Medulla oblongata (tissue), 1 donor: ENCODE results near the gene SGPL1.
"Not testable (repeated sequence)": the region's sequence is repeated elsewhere in the genome, so short reads cannot be mapped to it uniquely, and the experiment has no call there.

ENCODE experiments used
- DNase-seq: peaks from one replicate; pipeline ENCODE4 v3.0.0-alpha.2; 2015; ENCODE audit errors: extremely low spot score

Gene SGPL1

DNA sequence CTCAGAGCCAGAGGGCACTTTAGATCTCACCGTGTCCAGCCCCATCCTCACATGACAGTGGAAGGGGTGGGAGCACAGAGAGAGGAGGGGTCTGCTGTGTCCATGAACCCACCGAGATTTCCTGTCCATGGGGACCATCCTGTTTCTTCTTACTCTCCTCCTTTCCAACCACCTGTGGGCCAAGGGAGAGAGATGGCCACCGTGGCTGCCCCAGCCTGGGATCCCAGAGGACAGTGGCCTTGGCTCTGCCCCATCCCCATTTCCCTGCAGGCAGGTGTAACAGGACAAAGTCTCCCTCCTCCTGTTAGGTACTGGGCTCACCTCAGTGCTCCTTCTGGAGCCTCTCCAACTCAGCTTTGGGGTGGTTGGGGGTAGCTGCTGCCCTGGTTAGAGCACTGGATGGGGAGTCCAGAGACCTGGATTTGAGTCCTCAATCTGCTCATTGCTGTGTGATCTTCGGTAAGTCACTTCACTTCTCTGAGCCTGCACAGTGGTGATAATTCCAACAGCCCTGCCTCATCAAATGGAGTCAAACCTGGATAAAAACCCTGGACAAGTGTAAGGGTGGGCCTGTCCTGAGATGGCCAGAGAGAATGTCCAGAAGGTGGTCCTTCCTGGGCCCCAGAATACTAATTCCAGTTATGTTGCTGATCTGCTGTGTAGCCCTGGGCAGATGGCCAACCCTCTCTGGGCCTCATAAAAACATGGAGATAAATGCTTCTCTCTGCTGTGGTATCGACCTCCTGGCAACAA is 90.5 kb downstream of the SGPL1 start:
- DNase-seq: no peak

GRCh38 chr10:70906953-70907636 is 91.3 kb downstream of the SGPL1 start:
- DNase-seq: no peak

DNA sequence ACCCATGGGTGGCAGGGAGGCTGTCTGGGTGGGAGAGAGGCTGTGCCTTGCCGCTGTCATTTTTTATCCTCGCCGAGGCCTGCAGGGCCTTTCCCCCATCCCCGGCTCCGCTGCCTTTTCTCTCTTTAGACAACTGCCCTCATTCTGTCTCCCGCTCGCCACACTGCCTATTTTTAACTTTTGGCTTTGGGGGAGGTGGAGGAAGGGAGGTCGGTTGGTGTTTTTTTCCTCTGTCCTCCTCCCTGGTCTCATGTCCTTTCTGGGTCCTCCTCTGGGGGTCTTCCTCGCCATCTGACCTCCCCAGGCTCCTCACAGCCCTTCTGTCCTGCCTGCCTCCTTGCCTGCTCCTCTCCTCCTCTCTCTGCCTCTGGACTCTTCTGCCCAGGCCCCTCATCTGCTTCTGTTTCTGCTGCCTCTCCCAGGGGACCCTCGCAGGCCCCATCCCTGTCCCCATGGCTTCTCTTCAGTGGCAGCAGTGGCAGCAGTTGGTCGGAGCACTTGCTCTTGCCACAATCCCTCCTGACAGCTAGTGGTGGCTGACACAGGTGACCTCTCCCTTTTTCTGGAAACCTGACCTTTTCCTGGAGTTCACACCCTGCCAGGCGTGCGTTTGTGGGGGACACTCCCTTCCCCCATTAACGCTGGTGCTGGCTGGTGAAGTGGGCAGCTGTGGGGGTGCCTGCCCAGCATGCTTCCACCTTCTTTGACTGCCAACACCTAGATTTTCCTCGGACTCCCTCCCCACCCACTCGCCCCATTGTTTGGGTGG is 92.1 kb downstream of the SGPL1 start:
- DNase-seq: no peak

DNA sequence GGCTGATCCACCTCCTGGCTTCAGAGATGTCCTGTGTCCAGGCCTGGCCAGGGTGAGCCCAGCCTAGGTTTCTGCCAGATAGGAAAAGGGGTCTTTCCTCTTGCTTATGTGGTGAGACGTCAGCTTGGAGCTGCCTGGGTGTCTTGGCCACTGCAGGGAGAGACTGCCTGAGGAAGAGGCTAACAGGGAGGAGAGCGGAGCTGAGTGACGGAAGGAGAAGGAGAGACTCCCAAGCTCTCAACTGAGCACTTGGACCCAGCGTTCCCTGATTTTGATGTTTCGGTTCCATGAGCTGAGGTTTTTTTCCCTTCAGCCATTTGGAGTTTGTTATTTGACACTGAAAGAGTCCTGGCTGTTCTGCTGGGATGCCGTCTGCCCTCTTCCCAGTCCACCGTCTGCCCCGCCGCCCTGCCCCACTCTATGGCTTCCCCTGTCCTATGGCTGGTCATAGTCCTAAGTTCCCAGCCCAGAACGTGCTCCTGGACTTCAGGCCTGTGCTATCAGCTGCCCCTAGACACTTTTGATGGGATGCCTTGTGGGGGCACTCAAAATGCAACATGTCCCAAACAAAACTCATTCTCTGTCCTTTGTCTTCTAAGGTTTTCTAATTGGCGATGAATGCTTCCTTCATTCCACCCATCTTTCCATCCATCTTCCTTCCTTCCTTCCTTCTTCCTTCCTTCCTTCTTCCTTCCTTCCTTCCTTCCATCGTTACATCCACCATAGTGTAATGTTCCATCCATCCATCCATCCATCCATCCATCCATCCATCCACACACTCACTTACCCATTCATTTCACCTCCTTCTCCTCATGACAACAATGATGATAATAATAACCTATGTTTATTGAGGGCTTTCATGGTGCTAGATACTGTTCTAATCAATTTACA is 92.9 kb downstream of the SGPL1 start:
- DNase-seq: no peak

- no peak for DNase-seq
These were observed 93.7 kb downstream of the SGPL1 start for GRCh38 chr10:70909326-70909935.

DNA sequence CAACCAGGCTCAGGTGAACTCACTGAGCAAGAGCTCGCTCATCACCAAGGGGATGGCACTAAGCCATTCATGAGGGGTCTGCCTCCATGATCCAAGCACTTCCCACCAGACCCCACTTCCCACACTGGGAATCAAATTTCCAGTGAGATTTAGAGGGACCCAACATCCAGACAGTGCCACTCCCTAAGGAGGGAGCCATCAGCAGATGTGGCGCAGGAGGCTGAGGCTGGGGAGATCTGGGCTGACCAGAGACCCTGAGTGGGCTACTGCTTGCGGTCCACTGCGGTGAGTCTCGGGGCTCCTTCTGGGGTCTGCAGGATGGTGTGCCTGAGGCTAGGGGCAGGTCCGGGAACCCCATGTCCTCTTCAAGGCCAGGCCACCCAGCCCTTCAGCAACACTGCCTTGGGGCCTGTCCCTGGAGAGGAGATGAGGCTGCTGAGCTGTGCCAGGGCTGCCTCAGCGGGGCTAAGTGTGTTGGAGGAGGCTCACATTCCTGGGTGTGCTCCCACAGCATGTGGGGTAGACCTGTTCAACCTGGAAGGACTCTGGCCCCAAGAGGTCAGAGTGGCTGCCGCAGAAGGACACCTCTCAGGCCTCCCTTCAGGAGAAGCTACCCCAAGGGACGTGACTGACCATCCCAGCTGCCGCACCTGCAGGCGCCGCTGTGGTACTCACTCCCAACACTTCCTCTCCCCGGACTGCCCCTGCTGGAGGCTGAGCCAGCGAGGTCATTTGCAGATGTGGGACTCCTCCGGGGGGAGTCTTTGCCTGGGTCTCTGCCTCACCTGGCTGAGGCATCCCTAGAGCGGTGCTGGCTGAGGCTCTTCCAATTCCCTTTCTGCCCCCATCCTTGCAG is 95.0 kb downstream of the SGPL1 start:
- DNase-seq: no peak

- DNase-seq: no peak
These were observed 95.6 kb downstream of the SGPL1 start for GRCh38 chr10:70911386-70911785.

DNA sequence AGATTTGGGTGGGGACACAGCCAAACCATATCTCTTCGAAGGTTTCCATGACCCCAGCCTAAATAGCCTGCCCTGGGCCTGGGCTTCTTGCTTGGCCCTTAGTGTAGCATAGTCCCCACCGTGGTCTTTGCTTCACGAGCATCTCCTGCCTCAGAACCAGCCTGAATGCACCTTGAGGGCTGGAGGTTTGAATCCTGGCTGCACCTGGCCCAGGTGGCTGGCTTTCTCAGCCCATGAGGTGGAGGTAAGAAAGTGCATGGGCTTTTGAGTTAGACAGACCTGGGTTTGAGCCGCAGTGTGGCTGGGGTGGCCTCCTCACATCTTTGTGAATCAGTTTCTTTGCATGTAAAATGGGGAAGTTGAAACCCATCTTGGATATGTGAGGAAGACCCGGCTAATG is 96.8 kb downstream of the SGPL1 start:
- no peak for DNase-seq

DNA sequence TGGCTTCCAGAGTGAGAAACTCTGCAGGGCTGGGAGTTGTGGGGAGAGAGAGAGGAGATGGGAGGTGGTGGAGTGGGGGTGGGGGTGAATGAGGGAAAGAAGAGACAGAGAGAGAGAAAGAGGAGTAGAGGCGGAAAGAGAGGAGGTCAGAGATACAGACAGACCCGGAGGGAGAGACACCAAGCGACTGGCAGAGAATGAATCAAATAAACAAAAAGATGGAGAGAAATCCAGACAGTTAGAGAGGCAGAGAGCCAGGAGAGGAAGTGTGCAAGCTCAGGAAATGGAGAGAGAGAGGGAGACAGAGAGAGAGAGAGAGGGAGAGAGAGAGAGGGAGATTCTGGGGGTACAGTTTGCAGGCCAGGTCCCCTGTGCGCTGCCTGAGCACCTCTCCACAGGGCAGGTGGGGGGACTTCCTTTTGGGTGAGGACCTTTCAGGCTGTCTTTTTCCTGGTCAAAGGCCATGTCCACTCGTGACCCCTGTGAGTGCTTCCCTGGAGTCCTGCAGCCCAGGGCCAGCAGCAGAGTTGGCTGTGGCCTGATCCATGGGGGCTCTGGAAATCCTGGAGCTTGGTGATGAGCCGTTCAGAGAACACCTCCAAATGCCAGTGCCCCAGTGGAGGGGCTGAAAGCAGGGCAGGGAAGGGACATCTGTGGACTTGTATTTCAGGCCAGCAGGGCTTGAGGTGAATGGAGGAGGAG is 97.6 kb downstream of the SGPL1 start:
- no peak for DNase-seq

DNA sequence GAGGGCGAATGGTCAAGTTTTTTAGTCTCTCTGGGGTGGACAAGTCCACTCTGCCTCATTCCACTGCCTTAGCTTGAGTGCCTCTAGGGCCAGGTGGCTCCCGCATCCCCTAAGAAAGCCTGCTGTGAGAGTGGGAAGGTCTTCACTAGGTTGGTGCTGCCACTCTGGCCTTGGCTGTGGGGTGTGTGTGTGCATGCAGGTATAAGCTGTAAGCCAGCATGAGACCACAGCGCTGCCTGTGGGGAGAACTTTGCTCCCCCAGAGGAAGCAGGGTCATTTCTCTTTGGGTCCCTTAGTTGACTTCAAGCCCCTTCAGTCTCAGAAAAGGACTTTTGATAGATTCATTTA is 98.1 kb downstream of the SGPL1 start:
- no peak for DNase-seq

DNA sequence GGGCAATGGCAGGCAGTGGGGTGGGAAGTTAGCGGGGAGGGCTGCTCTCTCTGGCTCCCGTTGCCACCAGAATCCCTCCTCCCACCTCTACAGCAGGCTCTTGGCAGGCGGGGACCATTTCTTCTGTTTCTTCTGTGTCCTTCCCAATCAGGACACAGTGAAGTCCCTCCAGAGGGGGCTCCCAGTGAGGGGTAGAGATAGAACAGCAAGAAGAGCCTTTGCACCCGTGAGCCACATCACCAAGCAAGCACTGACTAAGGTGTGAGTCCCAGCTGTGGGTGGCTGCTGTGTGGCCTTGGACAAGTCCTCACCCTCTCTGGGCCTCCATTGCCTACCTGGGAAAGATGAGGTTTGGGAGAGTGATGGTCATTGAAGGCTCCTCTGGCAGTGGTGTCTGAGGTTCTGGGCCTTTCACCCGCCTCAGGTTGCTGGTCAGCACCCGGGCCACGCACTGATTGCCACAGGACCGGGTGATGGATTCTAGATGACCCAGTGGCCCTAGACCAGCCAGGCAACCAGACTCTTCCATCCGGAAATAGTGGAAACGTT is 98.6 kb downstream of the SGPL1 start:
- DNase-seq: no peak

- no peak for DNase-seq
These were observed 99.5 kb downstream of the SGPL1 start for GRCh38 chr10:70915206-70915605.

- DNase-seq: no peak
These were observed 100.1 kb downstream of the SGPL1 start for GRCh38 chr10:70915806-70916205.

DNA sequence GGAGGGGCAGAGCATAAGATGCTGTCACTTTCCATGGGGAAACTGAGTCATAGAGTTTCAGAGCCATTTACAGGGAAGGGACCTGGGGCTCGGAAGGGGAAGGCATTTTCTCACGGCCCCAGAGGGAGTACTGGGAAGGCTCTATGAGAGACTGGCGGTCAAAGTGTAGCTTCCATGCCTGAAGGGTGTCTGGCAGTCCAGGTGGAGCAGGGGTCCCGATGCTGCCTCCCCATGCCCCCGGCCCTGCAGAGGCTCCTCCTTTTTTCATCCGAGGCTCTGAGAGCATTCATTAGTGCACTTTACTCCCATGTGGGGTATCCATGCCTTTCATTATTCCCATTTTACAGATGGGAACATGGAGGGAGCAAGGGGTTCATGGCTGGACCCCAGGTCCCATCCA is 100.5 kb downstream of the SGPL1 start:
- DNase-seq: no peak

DNA sequence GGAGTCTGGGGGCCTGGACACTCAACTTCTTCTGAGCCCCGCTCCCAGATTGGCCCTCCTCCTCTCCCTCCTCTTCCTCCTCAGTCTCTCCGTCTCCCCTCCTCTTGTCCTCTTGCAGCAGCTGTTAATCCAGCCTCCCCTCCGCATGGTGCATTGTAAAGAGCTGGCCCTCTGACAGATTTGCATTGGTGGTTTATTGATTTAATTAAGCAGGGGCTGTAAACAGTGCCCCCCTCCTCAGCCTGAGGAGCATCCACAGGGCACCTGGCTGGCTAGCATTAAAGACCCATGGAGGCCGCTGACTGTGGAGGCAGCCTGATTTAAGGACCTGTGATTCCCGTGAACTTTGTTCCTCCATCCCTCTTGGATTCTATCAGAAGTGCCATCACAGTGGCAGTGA is 101.5 kb downstream of the SGPL1 start:
- DNase-seq: no peak

DNA sequence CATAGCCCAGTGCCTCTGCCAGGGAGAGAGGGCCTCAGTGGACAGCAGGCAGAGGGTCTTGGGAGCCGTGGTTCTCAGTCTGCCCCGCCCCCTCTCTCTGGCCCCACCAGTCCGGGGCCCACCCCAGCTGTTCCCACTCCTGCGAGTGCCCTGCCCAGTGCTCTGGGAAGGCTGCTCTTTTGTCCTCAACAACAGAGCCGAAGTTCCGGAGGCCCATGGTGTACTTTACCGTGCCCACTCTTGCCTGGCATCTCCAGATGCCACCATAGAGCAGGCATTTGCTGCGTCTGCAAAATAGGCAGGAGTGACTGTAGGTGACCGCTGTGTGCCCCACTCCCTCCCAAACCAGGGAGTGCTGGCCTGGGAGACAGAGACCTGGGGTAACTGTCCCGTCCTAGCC is 101.9 kb downstream of the SGPL1 start:
- DNase-seq: no peak

DNA sequence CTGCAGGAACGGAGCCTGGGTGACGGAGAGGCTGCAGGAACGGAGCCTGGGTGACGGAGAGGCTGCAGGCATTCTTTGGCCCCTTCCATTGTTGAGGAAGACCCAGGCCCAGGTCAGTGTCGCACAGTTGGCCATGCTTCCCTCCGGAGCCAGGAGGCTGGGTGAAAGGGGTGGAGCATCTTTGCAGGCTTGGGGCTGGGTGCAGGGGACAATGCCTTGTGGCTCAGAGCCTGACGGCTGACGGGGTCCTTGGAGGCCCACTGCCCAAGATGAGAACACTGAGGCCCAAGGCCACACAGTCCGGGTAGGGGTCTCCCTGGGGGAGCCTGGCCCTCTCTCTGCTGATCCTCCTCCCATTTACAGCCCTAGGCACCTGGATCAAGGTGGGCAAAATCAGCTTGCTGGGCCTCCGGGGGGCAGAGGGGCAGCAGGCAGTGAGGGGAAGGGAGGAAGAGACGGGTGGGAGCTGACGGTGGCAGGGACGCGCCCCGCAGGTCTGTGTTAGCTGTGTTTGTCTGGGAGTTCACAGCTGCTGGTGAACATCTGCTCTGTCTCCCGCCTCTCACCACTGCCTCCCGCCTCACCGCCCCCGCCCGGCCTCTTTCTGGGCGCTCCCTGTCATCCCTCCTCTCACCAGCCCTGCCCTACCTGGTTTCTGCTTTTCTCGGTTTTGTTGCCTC is 103.2 kb downstream of the SGPL1 start:
- DNase-seq: no peak

DNA sequence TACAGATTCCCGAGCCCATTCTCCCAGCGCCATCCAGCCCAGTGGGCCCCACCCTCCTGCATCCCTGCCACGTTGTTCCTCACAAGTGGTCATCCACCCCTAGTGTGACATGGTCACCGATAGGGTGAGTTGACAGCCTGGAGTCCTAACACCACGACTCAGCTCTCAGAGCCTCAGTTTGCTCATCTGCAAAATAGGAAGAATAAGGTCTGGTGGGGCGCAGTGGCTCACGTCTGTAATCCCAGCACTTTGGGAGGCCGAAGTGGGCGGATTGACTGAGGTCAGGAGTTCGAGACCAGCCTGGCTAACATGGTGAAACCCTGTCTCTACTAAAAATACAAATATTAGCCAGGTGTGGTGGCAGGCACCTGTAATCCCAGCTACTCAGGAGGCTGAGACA is 104.2 kb downstream of the SGPL1 start:
- DNase-seq: not testable (repeated sequence)

- no peak for DNase-seq
These were observed 104.8 kb downstream of the SGPL1 start for GRCh38 chr10:70920519-70920918.
